ENCODE data around the gene VEZT.

GRCh38 chr12:95241761-95242506 is 24.3 kb downstream of the VEZT start:
- TF ChIP-seq CTCF (conservative IDR thresholded peaks at IDR 0.05 in 1 of 2, IDR thresholded peaks at IDR 0.05 in 1 of 2; ENCODE audit: extremely low read depth in 1 of 2, insufficient read depth in 1 of 2, low read depth in 1 of 2, low read length in 2 of 2) (no peak), EZH2 (IDR thresholded peaks at IDR 0.05; ENCODE audit: borderline replicate concordance, low read length) (no peak)
